ENCODE measurements around the gene SIL1.

SIL1 gene

GRCh38 chr5:139140591-139141071 lies 57.5 kb downstream of the SIL1 start:
- TF ChIP-seq CTCF (IDR thresholded peaks at IDR 0.05; ENCODE audit: control insufficient read depth, extremely low read depth, insufficient read depth) = no peak
- DNase-seq (ENCODE audit: low read depth) = no peak
- no peak overlapping the region for H3K4me3 ChIP-seq (ENCODE audit: low read depth, low read length)

GRCh38 chr5:139138809-139139208 lies 59.4 kb downstream of the SIL1 start:
- no peak overlapping the region for H3K4me3 ChIP-seq (ENCODE audit: low read depth, low read length)
- no peak for DNase-seq (ENCODE audit: low read depth)
- TF ChIP-seq CTCF (IDR thresholded peaks at IDR 0.05; ENCODE audit: control insufficient read depth, extremely low read depth, insufficient read depth) = no peak

- no peak overlapping the region for H3K4me3 ChIP-seq (ENCODE audit: low read depth, low read length)
- DNase-seq (ENCODE audit: low read depth) = no peak
- TF ChIP-seq CTCF (IDR thresholded peaks at IDR 0.05; ENCODE audit: control insufficient read depth, extremely low read depth, insufficient read depth) = no peak
Measured at GRCh38 chr5:139138109-139138508, 60.1 kb downstream of the SIL1 start.

- DNase-seq (ENCODE audit: low read depth) = no peak
- TF ChIP-seq CTCF (IDR thresholded peaks at IDR 0.05; ENCODE audit: control insufficient read depth, extremely low read depth, insufficient read depth) = peak; percentile 21; the same call in 1 of the 2 replicates
- H3K4me3 ChIP-seq (ENCODE audit: low read depth, low read length) = no peak overlapping the region
Measured at GRCh38 chr5:139137697-139138096, 60.5 kb downstream of the SIL1 start.

GRCh38 chr5:139134906-139135305 lies 63.3 kb downstream of the SIL1 start:
- H3K4me3 ChIP-seq (ENCODE audit: low read depth, low read length) = no peak overlapping the region
- TF ChIP-seq CTCF (IDR thresholded peaks at IDR 0.05; ENCODE audit: control insufficient read depth, extremely low read depth, insufficient read depth) = no peak
- no peak for DNase-seq (ENCODE audit: low read depth)

GRCh38 chr5:139133282-139133681 lies 64.9 kb downstream of the SIL1 start:
- TF ChIP-seq CTCF (IDR thresholded peaks at IDR 0.05; ENCODE audit: control insufficient read depth, extremely low read depth, insufficient read depth) = no peak
- DNase-seq (ENCODE audit: low read depth) = no peak
- H3K4me3 ChIP-seq (ENCODE audit: low read depth, low read length) = no peak overlapping the region

GRCh38 chr5:139132515-139132914 lies 65.7 kb downstream of the SIL1 start:
- DNase-seq (ENCODE audit: low read depth) = no peak
- TF ChIP-seq CTCF (IDR thresholded peaks at IDR 0.05; ENCODE audit: control insufficient read depth, extremely low read depth, insufficient read depth) = no peak
- H3K4me3 ChIP-seq (ENCODE audit: low read depth, low read length) = no peak overlapping the region

Data from LNCaP clone FGC (cell line).